Esophagus muscularis mucosa (tissue), 4 donors: Measurements from ENCODE around the gene GNG13. TPM values are rescaled to one million over a fixed set of nuclear protein-coding genes. Genes with fewer than 3 reads are reported as not detected.

Source experiments
- DNase-seq: peaks from one replicate; pipeline ENCODE4 v3.0.0-alpha.2; 2017; ENCODE audit errors: extremely low spot score
- H3K27ac ChIP-seq, 4 donors: fragments of 200-600 bp; sonication (generic); replicated peaks in 1 of 4; 1 replicate in 3 of 4; 2 replicates in 1 of 4; pipeline ENCODE4 v1.5.1; 2016 to 2019; ENCODE audit warnings: mild to moderate bottlenecking in 1 of 4
- H3K27me3 ChIP-seq, 4 donors: fragments of 200-600 bp; sonication (generic); one replicate each; pipeline versions ENCODE4 v1.5.1 to v1.6.0; 2016 to 2019
- H3K36me3 ChIP-seq, 4 donors: fragments of 200-600 bp; sonication (generic); one replicate each; pipeline ENCODE4 v1.5.1; 2016 to 2019
- H3K4me1 ChIP-seq, 4 donors: fragments of 200-600 bp; sonication (generic); one replicate each; pipeline ENCODE4 v1.5.1; 2016 to 2019
- H3K4me3 ChIP-seq, 4 donors: fragments of 200-600 bp; sonication (generic); 1 replicate in 2 of 4; 2 replicates in 2 of 4; pipeline ENCODE4 v1.5.1; 2016 to 2019; ENCODE audit warnings: mild to moderate bottlenecking in 4 of 4, moderate library complexity in 1 of 4
- H3K9me3 ChIP-seq, 4 donors: fragments of 200-600 bp; sonication (generic); 1 replicate in 3 of 4; 2 replicates in 1 of 4; pipeline ENCODE4 v1.5.1; 2016 to 2019
- EP300 ChIP-seq: sonication (generic); formaldehyde crosslinking; IDR thresholded peaks from one replicate; pipeline ENCODE4 v1.6.1; 2017; ENCODE audit warnings: antibody characterized with exemption
- POLR2A ChIP-seq: fragments of 450-650 bp; IDR thresholded peaks from one replicate; pipeline ENCODE4 v1.6.1; 2017; ENCODE audit warnings: antibody characterized with exemption, moderate library complexity, mild to moderate bottlenecking, low read depth
- POLR2AphosphoS5 ChIP-seq, 2 donors: sonication (generic); formaldehyde crosslinking; IDR thresholded peaks; one replicate each; pipeline ENCODE4 v1.6.1; 2017; ENCODE audit warnings: antibody characterized with exemption in 2 of 2
- WGBS: methylation state at CpG from one replicate; pipeline ENCODE4 v1.1.5; 2018; 5-methylcytosine and 5-hydroxymethylcytosine counted together
- intact Hi-C: fragments of 100-400 bp; cut with DNase I; formaldehyde crosslinking; loops from one replicate; pipeline ENCODE4 v1.15.1; 2023
- total RNA-seq, 4 donors: library from RNA; depleted of rRNA; stranded (reverse); fragments of >200 nt; gene quantifications; one replicate each; pipeline versions ENCODE4 v1.1.0 to v1.2.1, GENCODE V29; 2016
- TF ChIP-seq, protein P1 (sequence below), 3 experiments: fragments of 200-600 bp in 2 of 3; fragments of 450-650 bp in 1 of 3; sonication (generic) in 2 of 3; IDR thresholded peaks; one replicate each; pipeline ENCODE4 v1.5.1; 2017 to 2019; ENCODE audit warnings: antibody characterized with exemption in 3 of 3, mild to moderate bottlenecking in 2 of 3, moderate library complexity in 1 of 3

The GNG13 gene
- total RNA-seq, 4 donors from 2014 or later = not detected

DNA sequence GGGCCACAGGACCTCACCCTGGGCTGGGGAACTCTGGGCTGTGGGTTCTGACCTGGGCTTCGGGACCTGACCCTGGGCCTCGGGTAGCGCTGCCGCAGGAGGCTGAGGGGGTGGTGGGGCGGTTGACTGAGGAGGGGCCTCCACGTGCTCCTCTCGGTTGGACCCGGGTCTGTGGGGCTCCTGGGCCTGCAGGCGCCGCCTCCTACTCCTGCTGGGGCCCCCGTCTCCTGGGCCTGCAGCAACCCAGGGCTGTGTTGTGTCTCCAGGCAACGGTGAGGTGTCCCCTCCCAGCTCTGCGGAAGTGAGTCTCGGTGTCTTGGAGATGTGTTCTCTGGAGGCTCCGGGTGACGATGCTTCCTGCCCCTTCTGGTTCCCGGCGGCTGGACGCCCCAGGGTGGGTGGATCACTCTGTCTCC lies 41.5 kb upstream of the GNG13 start:
- TF ChIP-seq, protein P1, sequence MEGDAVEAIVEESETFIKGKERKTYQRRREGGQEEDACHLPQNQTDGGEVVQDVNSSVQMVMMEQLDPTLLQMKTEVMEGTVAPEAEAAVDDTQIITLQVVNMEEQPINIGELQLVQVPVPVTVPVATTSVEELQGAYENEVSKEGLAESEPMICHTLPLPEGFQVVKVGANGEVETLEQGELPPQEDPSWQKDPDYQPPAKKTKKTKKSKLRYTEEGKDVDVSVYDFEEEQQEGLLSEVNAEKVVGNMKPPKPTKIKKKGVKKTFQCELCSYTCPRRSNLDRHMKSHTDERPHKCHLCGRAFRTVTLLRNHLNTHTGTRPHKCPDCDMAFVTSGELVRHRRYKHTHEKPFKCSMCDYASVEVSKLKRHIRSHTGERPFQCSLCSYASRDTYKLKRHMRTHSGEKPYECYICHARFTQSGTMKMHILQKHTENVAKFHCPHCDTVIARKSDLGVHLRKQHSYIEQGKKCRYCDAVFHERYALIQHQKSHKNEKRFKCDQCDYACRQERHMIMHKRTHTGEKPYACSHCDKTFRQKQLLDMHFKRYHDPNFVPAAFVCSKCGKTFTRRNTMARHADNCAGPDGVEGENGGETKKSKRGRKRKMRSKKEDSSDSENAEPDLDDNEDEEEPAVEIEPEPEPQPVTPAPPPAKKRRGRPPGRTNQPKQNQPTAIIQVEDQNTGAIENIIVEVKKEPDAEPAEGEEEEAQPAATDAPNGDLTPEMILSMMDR (IDR thresholded peaks at IDR 0.05) = no peak
- no peak for TF ChIP-seq POLR2A
- H3K27me3 ChIP-seq = peaks cover 0 to 56% (median 4%) of the 10 kb centered on the region in 4 donors
- intact Hi-C loops = no loop called here
- DNase-seq = no peak
- H3K27ac ChIP-seq = no peak overlapping the region
- H3K9me3 ChIP-seq = peaks cover 0 to 5% (median under 1%) of the 10 kb centered on the region in 4 donors
- no peak overlapping the region for H3K4me3 ChIP-seq
- H3K36me3 ChIP-seq = no peaks in the 10 kb centered on the region
- 69% methylated on average over 13 of the region's 19 CpGs for WGBS
- no peaks in the 10 kb centered on the region for H3K4me1 ChIP-seq

DNA sequence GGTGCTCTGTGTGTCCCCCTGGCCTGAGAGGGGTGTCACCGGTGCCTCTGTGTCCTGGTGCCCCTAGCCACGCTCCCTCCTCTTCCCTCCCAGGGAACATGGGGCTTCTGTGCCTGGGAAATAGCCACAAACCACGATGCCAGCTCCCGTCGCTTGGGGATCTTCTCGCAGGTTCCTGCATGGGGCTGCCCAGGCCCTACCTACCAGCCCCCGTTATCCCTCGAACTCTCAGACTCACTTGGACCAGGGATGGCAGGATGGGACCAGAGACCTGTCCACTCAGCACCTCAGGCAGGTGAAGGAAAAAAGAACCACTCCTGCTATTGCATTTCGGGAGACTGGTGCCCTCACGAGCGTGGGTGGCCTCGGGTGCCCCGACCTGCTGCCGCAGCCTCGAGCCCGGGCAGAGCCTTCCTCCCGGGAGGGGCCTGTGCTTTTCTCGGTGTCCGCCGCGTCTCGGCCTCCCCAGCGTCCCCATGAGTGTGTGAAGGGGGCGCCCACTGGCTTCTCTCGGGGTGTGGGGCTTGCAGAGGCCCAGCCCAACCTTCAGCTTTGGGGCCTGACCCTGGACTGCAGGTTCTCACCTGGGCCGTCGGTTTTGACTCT lies 41.0 kb upstream of the GNG13 start:
- no peak for DNase-seq
- intact Hi-C loops = no loop called here
- H3K9me3 ChIP-seq = peaks cover 0 to 10% (median 6%) of the 10 kb centered on the region in 4 donors
- no peaks in the 10 kb centered on the region for H3K36me3 ChIP-seq
- peaks cover 0 to 61% (median 4%) of the 10 kb centered on the region in 4 donors for H3K27me3 ChIP-seq
- 92% methylated on average over 25 of the region's 27 CpGs for whole genome bisulfite sequencing
- H3K4me3 ChIP-seq = no peak overlapping the region
- no peak overlapping the region for H3K27ac ChIP-seq
- no peak for TF ChIP-seq POLR2A
- TF ChIP-seq POLR2AphosphoS5 (IDR thresholded peaks at IDR 0.05) = no peak
- TF ChIP-seq, protein P1 (IDR thresholded peaks at IDR 0.05) = no peak
- no peaks in the 10 kb centered on the region for H3K4me1 ChIP-seq

DNA sequence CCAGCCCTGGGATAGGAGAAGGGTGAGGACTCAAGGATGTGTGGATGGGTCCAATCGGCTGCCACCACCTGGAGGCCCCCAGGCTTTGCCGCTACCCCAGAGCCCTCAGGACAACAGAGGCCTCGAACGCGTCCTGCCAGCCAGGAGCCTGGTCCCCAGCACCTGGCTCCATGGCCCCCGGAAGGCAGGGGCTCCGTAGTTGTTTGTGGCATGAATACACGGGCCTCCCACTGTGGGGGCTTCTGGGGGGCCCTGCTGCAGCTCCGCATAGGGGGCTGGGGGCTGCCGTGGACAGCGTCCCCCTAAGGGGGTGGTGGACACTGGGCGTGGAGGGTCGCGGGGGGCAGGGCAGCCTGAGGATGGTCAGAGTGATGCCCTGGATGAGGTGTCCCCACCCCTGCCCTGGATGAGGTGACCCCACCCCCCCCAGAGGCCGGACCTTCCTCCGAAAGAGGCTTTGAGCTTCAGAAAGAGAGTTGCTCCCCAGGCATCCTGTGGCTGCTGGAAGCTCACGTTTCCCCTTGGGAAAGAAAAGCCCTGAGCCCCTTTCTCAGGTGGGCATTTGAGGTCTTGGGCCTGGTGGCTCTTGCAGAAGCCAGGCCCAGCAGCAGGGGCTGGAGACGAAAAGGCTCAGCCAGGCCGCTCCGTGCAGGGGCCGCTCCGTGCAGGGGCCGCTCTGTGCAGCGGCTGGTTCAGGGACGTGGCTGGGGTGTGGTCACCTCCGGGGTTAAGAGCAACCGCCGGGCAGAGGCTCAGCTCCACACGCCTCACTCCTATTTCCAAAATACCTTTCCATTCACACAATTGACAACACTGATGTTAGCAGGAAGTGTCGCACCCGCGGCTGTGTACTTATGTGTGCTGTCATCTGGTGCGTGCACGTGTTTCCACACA lies 40.3 kb upstream of the GNG13 start:
- Histone ChIP-seq H3K4me1 (no peaks in the 10 kb centered on the region), H3K27ac (no peak overlapping the region), H3K36me3 (no peaks in the 10 kb centered on the region), H3K4me3 (no peak overlapping the region), H3K9me3 (peaks cover 0 to 17% (median 13%) of the 10 kb centered on the region in 4 donors), H3K27me3 (peaks cover 0 to 65% (median 4%) of the 10 kb centered on the region in 4 donors)
- TF ChIP-seq EP300 (no peak), POLR2A (no peak), POLR2AphosphoS5 (IDR thresholded peaks at IDR 0.05) (no peak)
- TF ChIP-seq, protein P1 (IDR thresholded peaks at IDR 0.05) = no peak
- intact Hi-C loops = no loop called here
- 78% methylated on average over 31 of the region's 34 CpGs for WGBS
- DNase-seq = no peak

DNA sequence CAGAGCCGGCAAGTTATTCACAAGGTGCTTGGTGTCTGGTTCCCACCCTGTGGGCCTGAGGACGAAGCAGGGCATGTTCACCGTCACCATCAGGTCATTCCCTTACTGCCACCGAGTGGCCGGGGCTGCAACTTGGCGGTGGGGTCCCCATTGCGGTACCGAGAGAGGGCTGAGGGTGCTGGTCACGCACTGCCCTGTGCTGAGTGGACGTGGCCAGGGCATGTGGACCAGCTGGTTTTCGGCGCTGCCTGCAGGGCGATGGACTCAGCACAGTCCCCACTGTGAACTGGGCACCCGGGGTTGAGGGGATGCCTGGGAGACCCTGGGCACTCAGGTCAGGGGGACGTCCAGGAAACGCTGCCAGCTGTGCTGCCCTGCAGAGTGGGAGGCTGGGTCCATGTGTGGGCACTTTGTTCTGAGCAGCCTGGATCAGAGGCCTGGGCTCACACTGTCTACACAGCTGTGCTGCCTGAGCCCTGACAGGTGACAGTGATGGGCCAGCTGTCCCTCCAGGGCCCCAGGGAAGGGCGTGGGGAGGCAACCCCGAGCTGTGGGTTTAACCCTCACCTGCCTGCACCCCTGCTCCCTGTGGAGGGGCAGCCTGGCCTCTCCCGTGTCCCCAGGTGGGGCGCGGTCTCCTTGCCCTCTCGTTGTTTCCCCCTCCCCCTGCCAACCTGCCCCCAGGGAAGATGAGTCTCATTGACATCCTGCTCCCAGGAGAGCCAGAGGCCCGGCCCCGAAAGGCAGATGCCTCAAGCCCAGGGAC lies 39.3 kb upstream of the GNG13 start:
- Histone ChIP-seq H3K27ac (no peak overlapping the region), H3K4me3 (no peak overlapping the region), H3K27me3 (peaks cover 0 to 74% (median 4%) of the 10 kb centered on the region in 4 donors), H3K4me1 (no peaks in the 10 kb centered on the region), H3K36me3 (no peaks in the 10 kb centered on the region), H3K9me3 (peaks cover 0 to 26% (median 23%) of the 10 kb centered on the region in 4 donors)
- intact Hi-C loops = no loop called here
- TF ChIP-seq, protein P1 (IDR thresholded peaks at IDR 0.05) = no peak
- TF ChIP-seq EP300 (no peak), POLR2AphosphoS5 (IDR thresholded peaks at IDR 0.05) (no peak), POLR2A (no peak)
- WGBS = 64% methylated on average over 6 of the region's 24 CpGs
- DNase-seq = no peak
